Colonic mucosa (tissue), 4 donors: ENCODE data around the gene LNP1. TPM values are rescaled to one million over a fixed set of nuclear protein-coding genes. Genes with fewer than 3 reads are reported as not detected.
"Not testable (repeated sequence)": the region's sequence is repeated elsewhere in the genome, so short reads cannot be mapped to it uniquely, and the experiment has no call there.

Experiments
- DNase-seq: peaks from one replicate; pipeline ENCODE4 v3.0.0-alpha.2; 2020
- H3K27ac ChIP-seq: fragments of 200-600 bp; one replicate; pipeline ENCODE4 v1.8.0; 2021
- H3K27me3 ChIP-seq: fragments of 200-600 bp; one replicate; pipeline ENCODE4 v1.8.0; 2021
- H3K36me3 ChIP-seq: fragments of 200-600 bp; one replicate; pipeline ENCODE4 v1.8.0; 2021
- H3K4me1 ChIP-seq: fragments of 200-600 bp; one replicate; pipeline ENCODE4 v1.8.0; 2021; ENCODE audit warnings: mild to moderate bottlenecking
- H3K4me3 ChIP-seq: fragments of 200-600 bp; one replicate; pipeline ENCODE4 v1.8.0; 2021
- H3K9ac ChIP-seq, 2 donors: one replicate each; pipeline ENCODE4 v1.7.0; 2013; ENCODE audit warnings: control low read depth in 2 of 2, low read depth in 2 of 2, low read length in 2 of 2
- H3K9me3 ChIP-seq: fragments of 200-600 bp; one replicate; pipeline ENCODE4 v1.8.0; 2021
- CTCF ChIP-seq: fragments of 200-600 bp; IDR thresholded peaks from one replicate; pipeline ENCODE4 v1.8.0; 2022; ENCODE audit warnings: antibody characterized with exemption, mild to moderate bottlenecking
- intact Hi-C: fragments of 100-400 bp; cut with DNase I; formaldehyde crosslinking; loops from one replicate; pipeline ENCODE4 v1.14.1; 2022
- total RNA-seq, 2 donors: library from RNA; stranded (reverse); fragmentation: NEBNext Ultra II Directional in 1 of 2; extraction: Animal tissue kit (Norgen Biotek cat#: 25700) in 1 of 2; gene quantifications; one replicate each; pipeline ENCODE4 v1.2.1, GENCODE V29; 2021
- donor health status: healthy.
- donor health status: DM: no; HTN: no; CAD: no.
- donor health status: DM: no; HTN: no; CAD: no.

LNP1 gene
- total RNA-seq, result 1 to 10 TPM in 1 of 2 donors, under 1 TPM in 1; 0.74 to 1.4 TPM

- no peak for TF ChIP-seq CTCF
- Histone ChIP-seq H3K4me3 (peak within 1 kb of the TSS; percentile 98), H3K4me1 (peaks cover 8% of the 10 kb centered on the region), H3K9me3 (no peaks in the 10 kb centered on the region), H3K9ac (peak within 1 kb of the TSS; percentile 82 to 86), H3K27ac (peak within 1 kb of the TSS; percentile 92), H3K27me3 (no peaks in the 10 kb centered on the region), H3K36me3 (no peaks in the 10 kb centered on the region)
- intact Hi-C loops, result no loop called here
- peak; percentile 98 for DNase-seq
Measured at GRCh38 chr3:100400780-100401673, at the start of gene LNP1, which contains the start of gene TOMM70. LNP1 (plus strand) TSS chr3:100401539; CDS start chr3:100429730, 28,191 bp downstream. TOMM70 (minus strand) TSS chr3:100401089; CDS start chr3:100400949, 140 bp downstream.

GRCh38 chr3:100351770-100352169, 49.6 kb upstream of the LNP1 start:
- H3K4me3 ChIP-seq, H3K9ac ChIP-seq, H3K4me1 ChIP-seq, H3K36me3 ChIP-seq, DNase-seq, intact Hi-C loops, H3K27me3 ChIP-seq, H3K9me3 ChIP-seq, H3K27ac ChIP-seq: not testable (repeated sequence)

GRCh38 chr3:100352296-100353231, 48.8 kb upstream of the LNP1 start:
- Histone ChIP-seq H3K36me3 (no peaks in the 10 kb centered on the region), H3K27ac (no peak overlapping the region), H3K9me3 (no peaks in the 10 kb centered on the region), H3K4me1 (no peaks in the 10 kb centered on the region), H3K27me3 (no peaks in the 10 kb centered on the region), H3K4me3 (no peak overlapping the region), H3K9ac (no peak overlapping the region)
- intact Hi-C loops, result no loop called here
- no peak for DNase-seq
- no peak for TF ChIP-seq CTCF

GRCh38 chr3:100354850-100355249, 46.5 kb upstream of the LNP1 start:
- no peak for TF ChIP-seq CTCF
- no peak for DNase-seq
- H3K4me3 ChIP-seq, result no peak overlapping the region
- H3K9ac ChIP-seq, result no peak overlapping the region
- H3K27ac ChIP-seq, result no peak overlapping the region
- H3K4me1 ChIP-seq, result no peaks in the 10 kb centered on the region
- intact Hi-C loops, result no loop called here
- no peaks in the 10 kb centered on the region for H3K9me3 ChIP-seq
- no peaks in the 10 kb centered on the region for H3K27me3 ChIP-seq
- H3K36me3 ChIP-seq, result no peaks in the 10 kb centered on the region

- no peak overlapping the region for H3K27ac ChIP-seq
- TF ChIP-seq CTCF, result no peak
- H3K4me1 ChIP-seq, result no peaks in the 10 kb centered on the region
- H3K27me3 ChIP-seq, result no peaks in the 10 kb centered on the region
- no peaks in the 10 kb centered on the region for H3K36me3 ChIP-seq
- no peak overlapping the region for H3K9ac ChIP-seq
- no peak overlapping the region for H3K4me3 ChIP-seq
- H3K9me3 ChIP-seq, result no peaks in the 10 kb centered on the region
- DNase-seq, result no peak
- intact Hi-C loops, result no loop called here
Measured at GRCh38 chr3:100358413-100358812, 42.9 kb upstream of the LNP1 start.
